ENCODE results near the gene RNF114. TPM values are rescaled to one million over a fixed set of nuclear protein-coding genes. Genes with fewer than 3 reads are reported as not detected.
A peak's percentile ranks its signal among the peaks of the same experiment; 100 is the strongest.

The RNF114 gene
- polyA plus RNA-seq, 3 donors = 45.1 to 57.9 (median 45.7) TPM

- H3K27ac ChIP-seq (ENCODE audit: low read depth, low read length) = peak overlapping the region; percentile 99
- WGBS, 3 donors = 10 to 54% (median 51%) methylated on average over 19 of the region's 19 CpGs
Measured at GRCh38 chr20:49916146-49917002, 19.8 kb upstream of the RNF114 start.

- no peak overlapping the region for H3K27ac ChIP-seq (ENCODE audit: low read depth, low read length)
- WGBS, 3 donors = 90 to 95% (median 93%) methylated on average over 3 of the region's 3 CpGs
Measured at GRCh38 chr20:49918446-49918845, 17.8 kb upstream of the RNF114 start.

- WGBS, 3 donors = 66 to 77% (median 75%) methylated on average over 7 of the region's 7 CpGs
- no peak overlapping the region for H3K27ac ChIP-seq (ENCODE audit: low read depth, low read length)
Measured at GRCh38 chr20:49919009-49919408, 17.2 kb upstream of the RNF114 start.

DNA sequence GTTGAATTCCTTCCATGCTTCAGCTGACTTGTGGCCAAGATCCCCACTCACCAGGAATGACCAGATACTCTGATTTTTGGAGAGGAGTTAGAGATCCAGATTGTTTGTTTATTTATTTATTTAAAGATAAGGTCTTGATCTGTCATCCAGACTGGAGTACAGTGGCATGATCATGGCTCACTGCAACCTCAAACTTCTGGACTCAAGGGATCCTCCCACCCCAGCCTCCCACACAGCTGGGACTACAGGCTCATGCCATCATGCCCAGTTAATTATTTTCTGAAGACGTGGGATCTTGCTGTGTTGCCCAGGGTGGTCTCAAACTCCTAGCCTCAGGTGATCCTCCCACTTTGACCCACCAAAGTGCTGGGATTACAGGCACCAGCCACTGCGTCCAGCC, 16.7 kb upstream of the RNF114 start:
- no peak overlapping the region for H3K27ac ChIP-seq (ENCODE audit: low read depth, low read length)
- WGBS, 3 donors = 77 to 89% (median 84%) methylated on average over 2 of the region's 2 CpGs

- H3K27ac ChIP-seq (ENCODE audit: low read depth, low read length) = no peak overlapping the region
- 68 to 77% (median 70%) methylated on average over 4 of the region's 4 CpGs for WGBS, 3 donors
Measured at GRCh38 chr20:49924247-49924646, 11.9 kb upstream of the RNF114 start.

DNA sequence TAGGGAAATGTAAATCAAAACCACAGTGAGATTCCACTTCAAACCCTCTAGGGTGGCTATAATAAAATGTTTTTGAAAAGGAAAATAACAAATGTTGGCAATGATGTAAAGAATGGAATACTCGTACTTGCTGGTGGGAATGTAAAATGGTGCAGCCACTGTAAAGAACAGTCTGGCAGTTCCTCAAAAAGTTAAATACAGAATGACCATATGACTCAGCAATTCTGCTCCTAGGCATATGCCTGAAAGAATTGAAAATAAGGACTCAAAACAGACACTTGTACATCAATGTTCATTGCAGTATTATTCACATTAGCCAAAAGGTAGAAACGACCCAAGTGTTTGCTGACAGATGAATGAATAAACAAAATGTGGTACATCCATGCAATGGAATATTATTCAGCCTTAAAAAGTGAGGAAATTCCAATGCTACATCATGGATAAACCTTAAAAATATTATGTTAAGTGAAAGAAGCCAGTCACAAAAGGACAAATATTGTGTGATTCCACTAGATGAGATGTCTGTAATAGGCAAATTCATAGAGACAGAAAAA, 10.2 kb upstream of the RNF114 start:
- no peak overlapping the region for H3K27ac ChIP-seq (ENCODE audit: low read depth, low read length)
- WGBS, 3 donors = 70 to 77% (median 71%) methylated on average over 2 of the region's 2 CpGs

DNA sequence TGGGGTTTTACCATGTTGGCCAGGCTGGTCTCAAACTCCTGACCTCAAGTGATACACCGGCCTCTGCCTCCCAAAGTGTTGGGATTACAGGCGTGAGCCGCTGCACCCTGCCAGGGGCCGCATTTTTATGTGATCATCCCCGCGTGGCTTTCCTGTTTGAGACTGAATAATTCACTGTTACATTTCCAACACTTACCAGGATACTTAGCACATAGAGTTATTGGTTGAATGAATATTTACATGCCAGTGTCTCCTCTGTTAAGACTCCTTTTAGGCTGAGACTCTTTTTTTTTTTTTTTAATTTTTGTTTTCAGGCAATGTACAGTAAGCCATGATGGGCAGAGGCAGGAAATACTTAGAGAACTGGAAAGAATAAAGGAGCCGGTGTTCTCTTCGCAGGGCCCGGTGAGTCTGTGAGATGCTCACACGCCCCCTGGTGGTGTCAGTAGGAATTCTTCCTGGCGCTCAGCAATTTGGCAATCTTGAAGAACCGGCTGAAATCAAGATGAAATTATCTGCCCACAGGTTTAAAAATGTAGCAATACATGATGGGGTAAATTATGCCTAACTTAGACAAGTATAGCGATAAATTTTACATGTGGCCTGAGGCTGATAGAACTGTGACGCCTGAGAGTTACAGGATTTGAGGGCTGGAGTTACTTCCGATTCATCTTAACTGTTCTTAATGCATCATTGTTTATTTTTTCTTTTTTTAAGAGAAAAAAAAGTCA, 7.6 kb upstream of the RNF114 start:
- no peak overlapping the region for H3K27ac ChIP-seq (ENCODE audit: low read depth, low read length)
- 12 to 14% (median 12%) methylated on average over 15 of the region's 15 CpGs for WGBS, 3 donors

DNA sequence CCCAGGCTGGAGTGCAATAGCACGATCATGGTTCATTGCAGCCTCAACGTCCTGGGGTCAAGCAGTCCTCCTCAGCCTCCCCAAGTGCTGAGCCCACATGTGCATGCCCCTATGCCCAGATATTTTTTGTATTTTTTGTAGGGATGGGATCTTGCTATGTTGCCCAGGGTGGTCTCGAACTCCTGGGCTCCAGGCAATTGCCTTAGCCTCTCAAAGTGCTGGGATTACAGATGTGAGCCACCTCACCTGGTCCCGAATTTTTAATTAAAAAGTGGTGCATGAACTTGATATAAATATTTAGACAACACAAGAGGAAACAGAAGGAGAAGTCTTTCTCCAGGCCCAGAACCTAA, 7.1 kb upstream of the RNF114 start:
- WGBS, 3 donors = 31 to 43% (median 36%) methylated on average over 4 of the region's 4 CpGs
- no peak overlapping the region for H3K27ac ChIP-seq (ENCODE audit: low read depth, low read length)

DNA sequence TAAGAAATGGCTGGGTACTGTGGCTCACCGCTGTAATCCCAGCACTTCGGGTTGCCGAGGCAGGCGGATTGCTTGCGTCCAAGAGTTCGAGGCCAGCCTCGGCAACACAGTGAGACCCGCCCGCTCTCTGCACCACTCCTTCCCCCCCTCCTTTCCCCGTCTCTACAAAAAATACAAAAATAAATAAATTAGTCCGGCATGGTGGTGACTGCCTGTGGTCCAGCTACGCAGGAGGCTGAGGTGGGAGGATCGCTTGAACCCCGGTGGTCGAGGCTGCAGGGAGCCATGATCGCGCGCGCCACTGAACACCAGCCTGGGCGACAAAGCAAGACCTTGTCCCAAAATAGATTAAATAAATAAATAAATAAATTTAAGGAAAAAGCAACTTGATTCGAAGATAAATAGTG, 448 bp upstream of the RNF114 start:
- no peak overlapping the region for H3K27ac ChIP-seq (ENCODE audit: low read depth, low read length)
- WGBS, 3 donors = 17 to 46% (median 37%) methylated on average over 21 of the region's 21 CpGs

DNA sequence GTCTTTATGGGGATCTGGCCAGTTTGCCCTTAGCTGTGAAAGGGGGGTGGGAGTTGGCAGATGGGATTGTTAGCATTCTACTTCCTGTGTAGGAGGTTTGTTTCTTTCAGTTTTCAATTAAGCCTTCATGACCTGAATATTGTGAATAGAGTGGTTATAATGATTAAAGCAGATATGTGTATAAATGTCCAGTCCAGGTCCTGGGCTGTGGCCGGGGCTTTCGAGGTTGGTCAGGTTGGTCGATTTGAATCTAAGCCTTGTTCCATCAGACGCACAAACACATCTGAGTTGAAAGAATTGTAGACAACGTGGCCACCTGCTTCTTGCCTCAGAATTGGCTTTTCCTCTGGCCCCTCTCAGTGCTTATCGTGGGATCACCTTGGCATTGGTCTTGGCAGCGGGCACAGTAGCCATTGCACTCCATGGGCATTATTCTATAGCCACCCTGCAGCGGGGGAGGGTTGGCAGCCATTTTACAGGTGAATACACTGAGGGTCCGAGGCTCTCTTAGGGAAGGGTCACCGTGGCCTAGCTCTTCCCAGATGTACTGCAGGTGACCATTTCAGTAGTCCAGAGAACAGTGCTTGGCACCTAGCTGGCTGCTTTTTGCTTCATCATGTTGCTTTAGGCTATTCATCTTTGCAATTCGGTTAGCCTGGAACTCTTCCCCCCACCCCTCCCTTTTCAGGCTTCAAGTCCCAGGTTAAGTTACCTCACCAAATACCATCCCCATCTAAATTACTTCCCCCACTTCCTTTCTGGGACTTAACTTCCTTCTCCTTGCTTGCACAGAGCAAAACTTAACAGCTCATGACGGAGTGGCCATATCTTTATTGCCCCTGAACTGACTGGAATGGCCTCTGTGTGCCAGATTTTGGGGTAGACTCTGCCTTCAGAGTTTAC, 1.1 kb downstream of the RNF114 start:
- peak overlapping the region; percentile 5 for H3K27ac ChIP-seq (ENCODE audit: low read depth, low read length)
- WGBS, 3 donors = 10 to 14% (median 13%) methylated on average over 12 of the region's 12 CpGs

DNA sequence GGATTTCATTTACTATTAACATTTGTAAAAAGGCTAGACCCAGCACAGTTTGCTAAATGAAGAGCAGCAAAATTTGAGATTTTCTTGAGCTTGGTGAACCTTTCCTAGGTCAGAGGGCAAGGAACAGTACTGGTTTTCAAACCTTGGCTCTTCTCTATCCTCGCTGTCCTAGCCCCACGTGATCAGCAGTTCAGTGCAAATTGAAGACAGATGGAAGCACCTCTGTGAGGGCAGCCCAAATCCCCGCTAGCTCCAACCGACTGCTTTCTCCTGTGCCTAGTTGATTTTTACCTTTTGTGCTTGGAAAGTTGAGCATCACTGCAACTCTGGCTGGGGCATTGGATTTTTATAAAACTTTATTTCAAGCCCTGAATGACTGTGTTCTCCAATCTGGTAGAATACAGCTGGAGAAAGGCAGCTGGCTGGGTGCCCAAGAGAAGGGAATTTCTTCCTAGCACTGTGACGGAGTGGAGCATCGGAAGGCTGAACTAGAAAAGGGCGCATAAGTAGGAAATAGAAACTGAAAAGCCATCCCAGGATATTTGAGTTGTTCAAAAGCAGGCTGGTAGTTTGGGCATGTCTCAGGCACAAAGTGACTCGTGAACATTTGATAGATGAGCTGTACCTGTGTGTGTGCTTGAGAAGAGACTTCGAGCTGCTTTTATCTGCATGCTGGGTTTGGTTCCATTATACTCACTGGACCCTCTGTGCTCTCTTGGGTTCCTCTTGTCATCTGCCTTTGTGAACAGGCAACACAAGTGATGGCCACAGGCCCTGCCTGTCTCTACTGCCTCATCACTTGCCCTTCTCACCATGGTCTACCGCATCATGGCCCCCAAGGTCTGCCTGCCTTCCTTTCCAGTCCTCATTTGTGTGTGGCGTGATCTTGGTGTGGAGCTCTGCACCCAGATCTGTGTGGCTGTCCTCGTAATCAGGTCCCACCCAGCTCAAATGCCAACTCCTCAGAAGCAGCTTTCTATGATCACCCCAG, 2.3 kb downstream of the RNF114 start:
- 52 to 65% (median 60%) methylated on average over 12 of the region's 12 CpGs for WGBS, 3 donors
- H3K27ac ChIP-seq (ENCODE audit: low read depth, low read length) = no peak overlapping the region

GRCh38 chr20:49941456-49941855, 5.3 kb downstream of the RNF114 start:
- H3K27ac ChIP-seq (ENCODE audit: low read depth, low read length) = no peak overlapping the region
- 93 to 95% (median 94%) methylated on average over 15 of the region's 15 CpGs for WGBS, 3 donors

DNA sequence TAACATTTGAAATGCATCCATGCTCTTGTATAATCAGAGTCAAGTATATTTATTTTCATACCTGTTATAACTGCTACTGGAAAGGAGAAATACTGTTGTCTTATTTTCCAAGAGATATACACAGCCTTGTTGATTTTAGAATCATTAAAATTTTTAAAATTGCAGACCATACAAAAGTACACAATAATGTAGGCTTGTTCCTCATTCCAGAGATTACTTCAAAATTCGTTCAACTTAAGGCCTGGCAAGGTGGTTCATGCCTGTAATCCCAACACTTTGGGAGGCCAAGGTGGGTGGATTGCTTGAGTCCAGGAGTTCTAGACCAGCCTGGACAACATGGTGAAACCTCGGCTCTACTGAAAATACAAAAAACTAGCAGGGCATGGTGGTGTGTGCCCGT, 6.1 kb downstream of the RNF114 start:
- 68 to 80% (median 75%) methylated on average over 3 of the region's 3 CpGs for WGBS, 3 donors
- no peak overlapping the region for H3K27ac ChIP-seq (ENCODE audit: low read depth, low read length)

- 95 to 96% (median 95%) methylated on average over 3 of the region's 3 CpGs for WGBS, 3 donors
- H3K27ac ChIP-seq (ENCODE audit: low read depth, low read length) = no peak overlapping the region
Measured at GRCh38 chr20:49942942-49943341, 6.7 kb downstream of the RNF114 start.

GRCh38 chr20:49945306-49945700, 9.1 kb downstream of the RNF114 start:
- 73 to 85% (median 76%) methylated on average over 3 of the region's 3 CpGs for WGBS, 3 donors
- H3K27ac ChIP-seq (ENCODE audit: low read depth, low read length) = no peak overlapping the region

DNA sequence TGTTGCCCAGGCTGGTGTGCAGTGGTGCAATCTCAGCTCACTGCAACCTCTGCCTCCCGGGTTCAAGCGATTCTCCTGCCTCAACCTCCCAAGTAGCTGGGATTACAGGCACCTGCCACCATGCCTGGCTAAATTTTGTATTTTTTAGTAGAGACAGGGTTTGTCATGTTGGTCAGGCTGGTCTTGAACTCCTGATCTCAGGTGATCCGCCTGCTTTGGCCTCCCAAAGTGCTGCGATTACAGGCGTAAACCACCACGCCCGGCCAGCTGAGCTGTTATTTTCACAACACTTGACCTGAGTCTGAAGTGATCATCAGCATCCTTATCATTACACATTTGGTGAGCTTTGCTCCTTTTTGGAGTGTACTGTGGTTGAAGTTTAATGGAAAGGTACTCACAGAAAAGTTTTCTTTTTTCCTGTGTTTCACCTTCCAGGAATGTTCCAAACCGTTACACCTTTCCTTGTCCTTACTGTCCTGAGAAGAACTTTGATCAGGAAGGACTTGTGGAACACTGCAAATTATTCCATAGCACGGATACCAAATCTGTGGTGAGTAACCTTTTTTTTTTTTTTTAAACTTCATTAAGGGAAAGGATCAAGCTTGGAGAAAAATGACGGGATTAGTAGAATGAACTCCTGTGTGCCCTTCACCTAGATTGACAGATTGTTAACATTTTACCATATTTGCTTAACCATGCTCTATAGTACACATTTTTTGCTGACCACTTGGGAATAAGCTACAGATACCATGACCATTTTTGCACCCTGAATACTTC, 9.7 kb downstream of the RNF114 start:
- no peak overlapping the region for H3K27ac ChIP-seq (ENCODE audit: low read depth, low read length)
- 95 to 97% (median 96%) methylated on average over 10 of the region's 10 CpGs for WGBS, 3 donors

DNA sequence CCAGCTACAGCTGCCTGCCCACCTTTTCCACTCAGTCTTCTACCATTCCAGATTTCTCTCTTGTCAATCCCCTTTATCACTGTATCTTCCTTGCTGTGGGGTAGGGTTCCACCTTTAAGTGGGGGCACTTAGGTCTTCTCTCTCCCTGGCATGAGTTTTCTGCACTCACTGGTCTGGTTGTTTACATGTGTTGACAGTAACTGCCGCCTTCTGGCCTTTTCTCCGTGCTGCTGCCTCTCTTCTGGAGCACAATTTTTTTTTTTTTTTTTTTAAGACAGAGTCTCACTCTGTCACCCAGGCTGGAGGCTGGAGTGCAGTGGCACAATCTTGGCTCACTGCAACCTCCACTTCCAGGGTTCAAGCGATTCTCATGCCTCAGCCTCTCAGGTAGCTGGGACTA, 12.0 kb downstream of the RNF114 start:
- WGBS, 3 donors = 83 to 91% (median 85%) methylated on average over 3 of the region's 3 CpGs
- no peak overlapping the region for H3K27ac ChIP-seq (ENCODE audit: low read depth, low read length)

Data from adipose tissue (tissue), 3 donors.